GM04503 (cell line): Measurements from ENCODE around the gene RBMS1.

Source experiments
- DNase-seq: peaks from one replicate; pipeline ENCODE4 v3.0.0-alpha.2; 2012; ENCODE audit warnings: low read depth

RBMS1 gene

GRCh38 chr2:160493227-160494028, at the start of gene RBMS1:
Gene RBMS1, minus strand, starts transcription at chr2:160493807. Its CDS starts 444 bp downstream, at chr2:160493363.
- DNase-seq: no peak

- DNase-seq: no peak
Measured at GRCh38 chr2:160541745-160542144, 48.1 kb upstream of the RBMS1 start.

- DNase-seq: no peak
Measured at GRCh38 chr2:160538559-160539355, 45.1 kb upstream of the RBMS1 start.

- DNase-seq: no peak
Measured at GRCh38 chr2:160538115-160538514, 44.5 kb upstream of the RBMS1 start.

GRCh38 chr2:160534996-160535395, 41.4 kb upstream of the RBMS1 start:
- DNase-seq: no peak

- DNase-seq: no peak
Measured at GRCh38 chr2:160534249-160534648, 40.6 kb upstream of the RBMS1 start.

- DNase-seq: no peak
Measured at GRCh38 chr2:160533482-160533881, 39.9 kb upstream of the RBMS1 start.

GRCh38 chr2:160532388-160532787, 38.8 kb upstream of the RBMS1 start:
- no peak for DNase-seq

- no peak for DNase-seq
Measured at GRCh38 chr2:160522951-160523710, 29.5 kb upstream of the RBMS1 start.

- DNase-seq: no peak
Measured at GRCh38 chr2:160517731-160518130, 24.1 kb upstream of the RBMS1 start.

- DNase-seq: no peak
Measured at GRCh38 chr2:160516547-160517365, 23.1 kb upstream of the RBMS1 start.

- DNase-seq: no peak
Measured at GRCh38 chr2:160515120-160515519, 21.5 kb upstream of the RBMS1 start.

- DNase-seq: no peak
Measured at GRCh38 chr2:160513120-160513519, 19.5 kb upstream of the RBMS1 start.

- no peak for DNase-seq
Measured at GRCh38 chr2:160512491-160512890, 18.9 kb upstream of the RBMS1 start.

- no peak for DNase-seq
Measured at GRCh38 chr2:160510617-160511016, 17.0 kb upstream of the RBMS1 start.

- DNase-seq: no peak
Measured at GRCh38 chr2:160509016-160509415, 15.4 kb upstream of the RBMS1 start.

- DNase-seq: no peak
Measured at GRCh38 chr2:160507464-160507863, 13.9 kb upstream of the RBMS1 start.

GRCh38 chr2:160507046-160507407, 13.4 kb upstream of the RBMS1 start:
- no peak for DNase-seq

GRCh38 chr2:160506371-160507045, 12.9 kb upstream of the RBMS1 start:
- no peak for DNase-seq

- DNase-seq: no peak
Measured at GRCh38 chr2:160505256-160505655, 11.6 kb upstream of the RBMS1 start.

- no peak for DNase-seq
Measured at GRCh38 chr2:160502478-160502877, 8.9 kb upstream of the RBMS1 start.
